ENCODE data around the gene TMEM101.

DNA sequence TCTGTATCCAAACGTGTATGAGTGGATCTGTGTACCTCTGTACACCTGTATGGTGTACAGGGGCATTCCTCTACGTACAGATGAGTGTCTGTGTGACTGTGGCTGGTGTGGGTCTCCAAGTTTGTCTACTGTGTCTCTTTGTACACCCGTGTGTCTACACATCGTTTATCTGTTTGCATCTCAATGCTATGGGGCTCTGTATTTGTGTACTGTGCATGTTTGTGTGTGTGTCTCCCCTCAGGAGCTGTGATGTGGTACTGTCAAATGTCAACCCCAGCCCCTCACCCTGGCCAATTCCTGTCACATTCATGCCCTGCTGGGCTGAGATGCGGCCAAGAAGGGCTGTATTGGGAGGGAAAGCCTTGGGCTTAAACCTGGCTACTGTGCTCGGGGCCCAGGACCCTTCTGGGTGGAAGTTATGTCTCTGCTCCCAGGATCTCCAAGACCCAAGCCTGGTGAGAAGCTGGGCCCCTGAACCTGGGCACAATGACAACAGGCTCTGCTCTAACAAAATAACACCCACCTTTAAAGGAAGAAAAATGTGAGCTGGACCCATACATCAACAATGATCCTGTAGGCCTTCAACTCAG, 13.8 kb downstream of the TMEM101 start:
- TF ChIP-seq, protein P1, sequence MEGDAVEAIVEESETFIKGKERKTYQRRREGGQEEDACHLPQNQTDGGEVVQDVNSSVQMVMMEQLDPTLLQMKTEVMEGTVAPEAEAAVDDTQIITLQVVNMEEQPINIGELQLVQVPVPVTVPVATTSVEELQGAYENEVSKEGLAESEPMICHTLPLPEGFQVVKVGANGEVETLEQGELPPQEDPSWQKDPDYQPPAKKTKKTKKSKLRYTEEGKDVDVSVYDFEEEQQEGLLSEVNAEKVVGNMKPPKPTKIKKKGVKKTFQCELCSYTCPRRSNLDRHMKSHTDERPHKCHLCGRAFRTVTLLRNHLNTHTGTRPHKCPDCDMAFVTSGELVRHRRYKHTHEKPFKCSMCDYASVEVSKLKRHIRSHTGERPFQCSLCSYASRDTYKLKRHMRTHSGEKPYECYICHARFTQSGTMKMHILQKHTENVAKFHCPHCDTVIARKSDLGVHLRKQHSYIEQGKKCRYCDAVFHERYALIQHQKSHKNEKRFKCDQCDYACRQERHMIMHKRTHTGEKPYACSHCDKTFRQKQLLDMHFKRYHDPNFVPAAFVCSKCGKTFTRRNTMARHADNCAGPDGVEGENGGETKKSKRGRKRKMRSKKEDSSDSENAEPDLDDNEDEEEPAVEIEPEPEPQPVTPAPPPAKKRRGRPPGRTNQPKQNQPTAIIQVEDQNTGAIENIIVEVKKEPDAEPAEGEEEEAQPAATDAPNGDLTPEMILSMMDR (IDR thresholded peaks at IDR 0.05): no peak
- TF ChIP-seq POLR2A (IDR thresholded peaks at IDR 0.05): no peak
